DMS153 (cell line): ENCODE results near the gene DCTD.
A peak's percentile ranks its signal among the peaks of the same experiment; 100 is the strongest.
"Not testable (repeated sequence)": the region's sequence is repeated elsewhere in the genome, so short reads cannot be mapped to it uniquely, and the experiment has no call there.

Source experiments
- DNase-seq: peaks from one replicate; lab custom pipeline; 2025; lab: John Stamatoyannopoulos, UW

The DCTD gene

GRCh38 chr4:182921608-182922007 is 4.4 kb upstream of the DCTD start:
- DNase-seq = no peak

- DNase-seq = no peak
Measured at GRCh38 chr4:182920676-182921075, 3.5 kb upstream of the DCTD start.

GRCh38 chr4:182918791-182919302 is 1.7 kb upstream of the DCTD start:
- DNase-seq = no peak

- DNase-seq = no peak
Measured at GRCh38 chr4:182918044-182918607, 940 bp upstream of the DCTD start.

- peak; percentile 32 for DNase-seq
Measured at GRCh38 chr4:182916483-182917181, 554 bp downstream of the DCTD start.

- no peak for DNase-seq
Measured at GRCh38 chr4:182914357-182914756, 2.8 kb downstream of the DCTD start.

GRCh38 chr4:182913621-182914020 is 3.6 kb downstream of the DCTD start:
- no peak for DNase-seq

- no peak for DNase-seq
Measured at GRCh38 chr4:182913036-182913435, 4.2 kb downstream of the DCTD start.

- DNase-seq = no peak
Measured at GRCh38 chr4:182908124-182908523, 9.1 kb downstream of the DCTD start.

GRCh38 chr4:182907396-182907795 is 9.8 kb downstream of the DCTD start:
- no peak for DNase-seq

- DNase-seq = no peak
Measured at GRCh38 chr4:182906786-182907185, 10.4 kb downstream of the DCTD start.

- DNase-seq = no peak
Measured at GRCh38 chr4:182905038-182905437, 12.1 kb downstream of the DCTD start.

GRCh38 chr4:182904211-182904761 is 12.9 kb downstream of the DCTD start:
- DNase-seq = no peak

- no peak for DNase-seq
Measured at GRCh38 chr4:182903013-182903412, 14.2 kb downstream of the DCTD start.

- DNase-seq = no peak
Measured at GRCh38 chr4:182901337-182901736, 15.8 kb downstream of the DCTD start.

- not testable (repeated sequence) for DNase-seq
Measured at GRCh38 chr4:182900021-182900420, 17.2 kb downstream of the DCTD start.

GRCh38 chr4:182898479-182898799 is 18.7 kb downstream of the DCTD start:
- DNase-seq = no peak

- DNase-seq = peak; percentile 65
Measured at GRCh38 chr4:182897601-182898478, 19.3 kb downstream of the DCTD start.

- no peak for DNase-seq
Measured at GRCh38 chr4:182896421-182896820, 20.8 kb downstream of the DCTD start.

- no peak for DNase-seq
Measured at GRCh38 chr4:182895791-182896292, 21.3 kb downstream of the DCTD start.

GRCh38 chr4:182894681-182895275 is 22.4 kb downstream of the DCTD start:
- no peak for DNase-seq

GRCh38 chr4:182893474-182894080 is 23.6 kb downstream of the DCTD start:
- no peak for DNase-seq
